HL-60/S4 treated with phorbol 12-myristate 13-acetate at 8.2 ng/mL for 4 days and 3 days (cell line): ENCODE measurements around the gene ZRANB2.

Source experiments
- in situ Hi-C: fragments of 300-500 bp; cut with MboI; formaldehyde crosslinking; loops from 2 replicates; pipeline ENCODE4 v1.15.0; 2022; ENCODE audit warnings: low sequenced_read_pairs

Gene ZRANB2

DNA sequence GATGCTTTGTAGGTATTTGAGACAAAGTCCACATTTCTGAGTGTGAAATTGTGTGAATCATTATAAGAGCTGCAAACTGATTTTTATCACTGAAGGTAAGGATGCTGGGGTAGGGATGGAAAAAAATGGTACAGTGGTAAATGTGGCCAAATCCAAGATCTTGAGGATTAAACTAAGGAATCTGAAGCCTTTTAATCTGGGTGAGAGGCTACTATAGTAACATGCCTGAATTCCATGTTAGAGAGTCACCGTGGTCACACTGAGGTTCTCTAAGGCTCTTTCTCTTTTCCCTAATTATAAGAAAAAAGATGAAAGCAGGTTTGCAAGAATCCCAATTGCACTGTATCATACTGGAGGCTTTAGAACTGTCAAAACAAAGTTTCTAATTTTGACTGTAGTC lies 50.8 kb downstream of the ZRANB2 start:
- in situ Hi-C loops, result no loop called here

DNA sequence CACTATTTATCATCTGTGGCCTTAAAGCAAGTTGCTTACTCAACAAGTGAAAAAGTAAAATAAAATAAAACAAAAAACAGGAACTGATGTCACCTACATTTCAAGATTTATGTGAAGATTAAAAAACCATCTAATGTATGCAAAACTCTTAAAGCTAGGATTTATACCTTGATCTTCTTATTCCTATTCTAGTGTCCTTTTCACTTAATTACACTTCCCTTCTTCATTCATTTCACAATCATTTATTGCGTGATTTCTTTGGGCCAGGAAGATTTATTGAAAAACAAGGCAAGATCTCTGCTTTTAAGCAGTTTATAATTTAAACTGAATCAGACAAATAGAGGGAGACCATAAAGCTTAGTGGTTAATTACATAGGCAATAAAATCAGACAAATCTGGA lies 51.9 kb downstream of the ZRANB2 start:
- in situ Hi-C loops, result no loop called here

DNA sequence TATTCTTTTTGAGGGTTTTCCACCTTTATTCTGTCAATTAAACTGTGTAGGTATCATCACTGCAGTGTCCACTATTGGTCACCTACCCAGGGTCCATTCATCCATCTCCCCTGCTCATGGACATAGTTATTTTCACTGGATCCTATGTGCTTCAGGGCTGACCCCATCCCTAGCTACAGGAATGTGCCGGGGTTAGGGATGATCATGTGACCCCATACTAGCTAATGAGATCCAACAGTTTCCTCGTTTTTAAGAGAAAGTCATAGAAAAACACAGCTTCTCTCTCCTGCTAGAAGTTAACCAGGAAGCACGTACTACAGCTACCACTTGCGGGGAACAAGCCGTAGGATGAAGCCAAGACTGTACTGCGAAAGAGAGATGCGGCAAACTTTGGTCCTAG lies 52.8 kb downstream of the ZRANB2 start:
- in situ Hi-C loops, result no loop called here

DNA sequence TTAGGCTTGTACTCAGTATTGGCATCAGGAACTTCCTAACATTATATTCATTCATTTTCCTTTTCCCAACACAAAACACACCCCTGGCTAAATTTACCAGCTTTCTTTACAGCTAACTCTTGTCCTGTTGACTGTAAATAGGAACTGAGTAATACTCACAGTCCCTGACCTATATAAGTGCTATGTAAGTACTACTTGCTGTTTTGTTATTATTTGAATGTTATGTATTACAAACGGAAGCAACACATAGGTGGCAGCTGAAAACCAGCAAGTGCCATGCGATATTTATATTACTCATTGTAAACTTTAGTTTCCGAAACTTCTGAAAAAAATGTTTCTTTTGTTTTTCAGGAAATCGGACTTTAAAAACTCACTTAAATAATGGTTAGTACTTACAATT lies 54.7 kb downstream of the ZRANB2 start:
- in situ Hi-C loops, result no loop called here

DNA sequence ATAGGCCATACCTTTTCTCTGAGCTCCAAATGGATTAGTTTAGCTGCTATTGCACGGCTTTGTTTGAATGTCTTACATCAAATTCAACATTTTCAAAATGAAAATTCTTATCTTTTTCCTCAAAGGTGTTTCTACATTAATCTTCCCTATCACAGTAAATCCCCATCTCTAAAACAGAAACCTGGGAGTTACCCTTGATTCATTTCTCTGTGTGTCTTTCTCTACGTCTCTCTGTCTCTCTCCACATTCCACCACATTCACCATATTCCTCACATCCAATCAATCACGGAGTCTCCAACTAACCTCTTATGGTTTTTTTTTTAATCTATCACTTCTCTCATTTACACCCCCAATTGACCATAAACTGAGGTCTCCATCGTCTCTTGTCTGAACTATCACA lies 57.3 kb downstream of the ZRANB2 start:
- in situ Hi-C loops, result no loop called here

GRCh38 chr1:71019233-71019969 lies 61.4 kb downstream of the ZRANB2 start:
- in situ Hi-C loops, result no loop called here

DNA sequence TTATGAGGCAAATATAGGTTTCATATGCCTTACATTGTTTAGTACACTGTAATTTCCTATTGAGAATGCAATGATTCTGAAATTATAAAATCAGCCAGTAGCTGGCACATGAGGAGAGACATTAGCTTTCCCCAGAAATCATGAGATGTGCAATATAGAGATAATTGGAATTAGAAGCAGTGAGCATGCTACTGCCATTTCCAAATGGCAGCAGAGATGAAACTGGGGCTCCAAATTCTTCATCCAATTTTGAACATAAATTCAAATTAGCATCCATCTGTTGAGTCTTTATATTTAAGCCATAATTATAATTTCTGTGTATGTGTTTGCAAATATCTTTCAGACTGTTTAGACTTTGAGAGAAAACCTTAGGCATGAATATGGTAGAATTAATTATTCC lies 62.0 kb downstream of the ZRANB2 start:
- in situ Hi-C loops, result no loop called here

DNA sequence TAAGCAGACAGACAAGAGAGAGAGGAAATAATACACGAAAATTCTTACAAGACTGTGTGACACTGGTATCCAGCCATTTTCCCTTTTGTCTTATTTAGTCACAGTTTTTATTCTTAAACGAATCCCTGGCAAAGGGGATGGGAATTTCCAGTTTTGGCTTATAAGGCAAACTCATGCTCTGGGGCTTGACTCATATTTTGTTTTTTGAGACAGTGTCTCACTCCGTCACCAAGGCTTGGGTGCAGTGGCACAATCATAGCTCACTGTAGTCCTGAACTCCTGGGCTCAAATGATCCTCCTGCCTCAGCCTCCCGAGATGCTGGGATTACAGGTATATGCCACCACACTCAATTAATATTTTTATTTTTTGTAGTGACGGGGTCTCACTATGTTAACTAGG lies 65.1 kb downstream of the ZRANB2 start:
- in situ Hi-C loops, result no loop called here

GRCh38 chr1:71014178-71014579 lies 66.7 kb downstream of the ZRANB2 start:
- in situ Hi-C loops, result no loop called here
